OCI-LY3 (cell line): ENCODE results near the gene TSC1.

Source experiments
- EZH2phosphoT487 ChIP-seq: fragments of 200-600 bp; shearing (Covaris generic); IDR thresholded peaks from 2 replicates; pipeline ENCODE4 v1.6.1; 2018; ENCODE audit warnings: antibody characterized with exemption, mixed run types, low read depth
- TF ChIP-seq, protein P1 (sequence below): fragments of 200-600, 300-600 bp; sonication (generic); IDR thresholded peaks from 2 replicates; pipeline ENCODE4 v1.5.1; 2014; ENCODE audit warnings: antibody characterized with exemption, low read length, low read depth

DNA sequence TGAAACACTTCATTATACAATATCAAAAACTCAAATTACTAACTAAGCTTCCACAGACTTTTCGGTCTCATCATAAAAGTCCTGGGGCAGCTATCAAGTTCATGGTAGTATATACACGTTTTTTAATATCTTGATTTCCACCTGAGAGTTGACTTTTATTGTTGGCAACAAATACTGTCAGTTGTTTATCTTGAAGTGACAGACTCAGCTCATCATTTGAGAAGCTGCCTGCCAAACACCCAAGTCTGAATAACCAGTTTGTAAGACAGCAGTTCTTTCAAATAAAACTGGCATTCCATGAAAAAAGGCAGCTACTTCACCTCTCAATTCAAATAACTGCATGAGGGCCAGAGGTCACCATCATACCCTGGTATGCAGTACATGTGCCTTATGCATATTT lies 35.1 kb downstream of the TSC1 start:
- TF ChIP-seq, protein P1, sequence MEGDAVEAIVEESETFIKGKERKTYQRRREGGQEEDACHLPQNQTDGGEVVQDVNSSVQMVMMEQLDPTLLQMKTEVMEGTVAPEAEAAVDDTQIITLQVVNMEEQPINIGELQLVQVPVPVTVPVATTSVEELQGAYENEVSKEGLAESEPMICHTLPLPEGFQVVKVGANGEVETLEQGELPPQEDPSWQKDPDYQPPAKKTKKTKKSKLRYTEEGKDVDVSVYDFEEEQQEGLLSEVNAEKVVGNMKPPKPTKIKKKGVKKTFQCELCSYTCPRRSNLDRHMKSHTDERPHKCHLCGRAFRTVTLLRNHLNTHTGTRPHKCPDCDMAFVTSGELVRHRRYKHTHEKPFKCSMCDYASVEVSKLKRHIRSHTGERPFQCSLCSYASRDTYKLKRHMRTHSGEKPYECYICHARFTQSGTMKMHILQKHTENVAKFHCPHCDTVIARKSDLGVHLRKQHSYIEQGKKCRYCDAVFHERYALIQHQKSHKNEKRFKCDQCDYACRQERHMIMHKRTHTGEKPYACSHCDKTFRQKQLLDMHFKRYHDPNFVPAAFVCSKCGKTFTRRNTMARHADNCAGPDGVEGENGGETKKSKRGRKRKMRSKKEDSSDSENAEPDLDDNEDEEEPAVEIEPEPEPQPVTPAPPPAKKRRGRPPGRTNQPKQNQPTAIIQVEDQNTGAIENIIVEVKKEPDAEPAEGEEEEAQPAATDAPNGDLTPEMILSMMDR = no peak
- TF ChIP-seq EZH2phosphoT487 = no peak
